NCI-H446 treated with DMSO at 0.1 percent for 48 hours (cell line): Measurements from ENCODE around the gene FBXO42.
"Not testable (repeated sequence)": the region's sequence is repeated elsewhere in the genome, so short reads cannot be mapped to it uniquely, and the experiment has no call there.

Source experiments
- DNase-seq: peaks from one replicate; lab custom pipeline; 2025; lab: John Stamatoyannopoulos, UW

The FBXO42 gene

GRCh38 chr1:16260814-16261213 lies 91.5 kb downstream of the FBXO42 start:
- no peak for DNase-seq

- DNase-seq, result no peak
Observed at GRCh38 chr1:16258591-16259135, 93.6 kb downstream of the FBXO42 start.

GRCh38 chr1:16257968-16258367 lies 94.3 kb downstream of the FBXO42 start:
- no peak for DNase-seq

- not testable (repeated sequence) for DNase-seq
Observed at GRCh38 chr1:16257556-16257955, 94.7 kb downstream of the FBXO42 start.

GRCh38 chr1:16256478-16256877 lies 95.8 kb downstream of the FBXO42 start:
- no peak for DNase-seq

- no peak for DNase-seq
Observed at GRCh38 chr1:16254263-16254928, 97.9 kb downstream of the FBXO42 start.

DNA sequence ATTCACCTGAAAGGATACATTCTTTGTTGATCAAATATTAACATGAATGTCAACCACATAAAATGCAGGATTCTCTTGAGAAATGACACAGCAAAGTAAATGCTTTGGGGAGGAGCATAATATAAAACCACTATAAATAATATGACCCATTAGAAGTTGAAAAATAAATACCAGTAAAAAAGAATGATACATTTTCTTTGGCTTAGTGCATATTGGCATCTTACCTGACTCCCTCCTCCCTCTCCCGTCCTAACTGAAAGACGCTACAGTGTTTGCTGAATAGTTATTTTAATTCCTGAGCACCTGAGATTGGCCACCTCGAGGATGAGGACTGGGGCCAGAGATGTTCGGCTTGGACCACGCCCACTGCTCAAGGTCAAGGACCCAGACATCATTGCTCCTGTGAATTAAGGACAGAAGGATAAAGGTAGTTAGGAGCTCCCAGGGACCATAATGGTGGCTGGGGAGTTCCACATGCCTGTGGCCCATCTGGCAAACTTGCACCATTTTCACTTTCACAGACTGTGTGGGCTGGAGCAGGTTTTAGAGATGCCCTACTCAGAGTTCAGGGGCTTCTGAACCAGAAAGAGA lies 98.9 kb downstream of the FBXO42 start:
- DNase-seq, result no peak

DNA sequence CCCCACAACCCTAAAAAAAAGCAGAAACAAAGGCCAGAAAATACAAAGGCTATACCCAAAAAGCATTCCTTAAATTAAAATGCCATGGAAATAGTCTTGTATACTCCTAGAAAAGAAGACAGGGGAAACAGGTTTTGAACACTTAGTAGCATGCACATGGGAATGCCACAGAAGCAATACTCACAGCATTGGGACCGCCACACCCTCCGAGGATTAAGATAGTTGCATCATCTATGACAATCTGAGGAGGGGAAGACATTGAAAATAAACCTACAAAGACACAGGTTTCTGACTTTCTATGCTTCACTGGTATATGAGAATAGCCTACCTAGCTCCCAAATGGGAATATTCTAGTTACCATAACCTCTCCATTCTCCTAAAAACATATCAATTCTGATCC lies 99.4 kb downstream of the FBXO42 start:
- DNase-seq, result no peak

DNA sequence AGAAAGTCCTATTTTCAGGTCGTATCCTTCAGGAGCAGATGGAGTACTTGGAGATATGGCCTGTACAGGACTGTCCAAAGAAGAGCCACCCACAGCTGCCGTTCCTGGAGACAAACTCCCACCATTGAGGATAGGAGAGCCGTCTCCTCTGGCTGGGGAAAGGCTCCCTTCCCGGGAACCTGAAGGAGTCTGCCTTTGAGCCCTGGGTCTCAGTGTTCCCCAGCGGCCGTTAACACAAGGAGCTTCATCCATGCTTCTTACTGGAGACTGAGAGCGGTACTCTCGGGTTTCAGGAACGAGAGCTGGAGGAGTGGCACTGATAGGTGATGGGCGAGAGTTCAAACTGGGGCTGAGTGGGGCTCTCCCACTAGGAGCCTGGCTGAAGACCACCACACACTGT lies 100.9 kb downstream of the FBXO42 start:
- no peak for DNase-seq

GRCh38 chr1:16250524-16251251 lies 101.6 kb downstream of the FBXO42 start:
- DNase-seq, result no peak

DNA sequence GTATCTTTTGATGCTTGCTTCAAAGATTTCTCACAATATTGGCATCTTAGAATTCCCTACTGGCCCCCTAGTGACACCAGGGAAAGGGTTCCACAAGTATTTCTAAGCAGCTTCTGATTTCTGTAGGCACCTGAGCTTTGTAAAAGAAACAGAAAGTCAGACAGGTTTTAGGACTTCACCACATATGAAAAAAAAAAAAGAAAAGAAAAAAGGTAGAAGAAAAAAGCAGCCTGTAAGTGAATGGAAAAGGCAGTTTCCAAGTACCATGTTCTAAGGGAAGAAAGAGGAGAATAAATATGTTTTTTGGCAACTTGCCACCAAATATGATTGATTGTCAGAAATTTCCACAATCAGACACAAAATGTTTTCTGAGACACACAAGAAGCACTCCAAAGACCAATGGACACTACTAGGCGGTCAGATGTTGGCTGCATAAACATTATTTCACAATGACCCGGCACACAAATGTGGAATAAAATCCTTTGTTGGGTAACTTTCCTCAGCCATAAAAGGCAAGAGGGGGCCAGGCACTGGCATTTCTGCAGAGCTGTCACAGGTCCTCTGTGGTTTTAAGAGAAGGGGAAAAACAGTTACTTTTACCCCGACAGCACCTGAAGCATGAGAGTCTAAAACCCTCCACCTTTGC lies 102.6 kb downstream of the FBXO42 start:
- no peak for DNase-seq

DNA sequence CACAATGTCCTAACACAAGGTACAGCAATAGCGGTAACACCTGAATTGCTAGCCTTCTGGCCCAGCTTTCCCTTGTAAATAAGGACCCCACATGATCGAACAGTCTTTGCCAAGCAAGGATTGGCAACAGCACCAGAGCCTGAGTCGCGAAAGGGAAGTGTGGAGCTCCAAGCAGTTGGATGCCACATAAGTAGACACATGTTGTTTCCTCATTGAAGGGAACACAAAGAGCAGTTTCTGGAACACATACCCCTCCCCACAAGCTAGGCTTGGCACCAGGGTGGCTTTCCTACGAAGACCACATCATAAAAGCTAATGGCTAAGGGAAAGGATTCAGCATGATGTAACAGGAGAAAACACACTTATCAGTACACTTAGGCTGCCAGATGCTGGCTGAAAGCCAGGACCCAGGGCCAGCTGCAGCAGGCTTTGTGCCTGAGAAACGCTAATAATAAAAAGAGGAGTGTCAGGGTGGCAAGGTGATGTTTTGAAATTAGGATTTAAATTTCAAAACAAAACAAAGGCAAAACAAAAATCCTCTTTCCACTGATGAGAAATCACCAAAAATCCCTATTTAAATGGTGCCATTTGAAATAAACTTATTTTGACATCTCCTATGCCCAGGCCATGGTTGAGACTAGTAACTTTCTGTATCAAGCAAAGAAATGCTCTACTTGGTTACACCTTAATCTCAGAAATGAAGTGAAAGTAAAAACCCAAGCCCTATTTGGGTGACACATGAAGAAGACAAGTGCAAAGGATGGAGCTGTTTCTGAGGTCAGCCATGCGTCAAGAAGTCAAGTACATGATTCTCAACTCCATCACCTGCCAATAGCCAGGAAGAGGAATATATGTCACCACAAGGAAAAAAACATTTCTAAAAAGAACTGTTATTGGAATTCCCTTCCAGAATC lies 103.4 kb downstream of the FBXO42 start:
- peak; percentile 97 for DNase-seq

DNA sequence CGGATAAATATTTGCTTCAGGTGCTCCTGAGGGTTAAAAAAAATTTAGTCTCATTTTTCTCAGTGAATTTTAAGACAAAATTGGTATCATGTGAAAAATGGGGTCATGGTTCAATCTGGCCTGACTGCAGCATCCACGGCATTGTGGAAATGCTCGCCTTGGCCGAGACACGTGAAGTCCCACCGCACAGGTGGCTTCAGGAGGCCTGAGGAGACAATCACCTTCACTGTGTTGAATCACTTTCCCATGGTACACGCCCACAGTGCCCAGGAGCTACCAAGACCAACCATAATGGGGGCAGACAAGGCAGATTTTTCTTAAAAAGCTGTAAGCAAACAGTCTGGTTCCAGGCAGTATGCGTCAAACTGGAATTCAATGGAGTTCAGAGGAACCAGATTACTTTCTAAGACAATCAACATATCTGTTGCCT lies 104.3 kb downstream of the FBXO42 start:
- DNase-seq, result no peak

- no peak for DNase-seq
Observed at GRCh38 chr1:16247441-16247840, 104.8 kb downstream of the FBXO42 start.

- DNase-seq, result no peak
Observed at GRCh38 chr1:16246961-16247360, 105.3 kb downstream of the FBXO42 start.

DNA sequence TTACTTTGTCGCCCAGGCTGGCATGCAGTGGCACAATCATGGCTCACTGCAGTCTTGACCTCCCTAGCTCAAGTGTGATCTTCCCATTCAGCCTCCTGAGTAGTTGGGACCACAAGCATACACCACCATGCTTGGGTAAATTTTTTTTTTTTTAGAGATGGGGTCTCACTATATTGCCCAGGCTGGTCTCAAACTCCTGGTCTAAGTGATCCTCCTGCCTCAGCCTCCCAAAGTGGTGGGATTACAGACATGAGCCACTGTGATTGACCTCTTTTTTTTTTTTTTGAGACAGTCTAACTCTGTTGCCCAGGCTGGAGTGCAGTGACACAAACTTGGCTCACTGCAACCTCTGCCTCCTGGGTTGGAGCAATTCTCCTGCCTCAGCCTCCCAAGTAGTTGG lies 106.0 kb downstream of the FBXO42 start:
- DNase-seq, result not testable (repeated sequence)

GRCh38 chr1:16245476-16246196 lies 106.6 kb downstream of the FBXO42 start:
- DNase-seq, result no peak

- no peak for DNase-seq
Observed at GRCh38 chr1:16244650-16245285, 107.5 kb downstream of the FBXO42 start.

DNA sequence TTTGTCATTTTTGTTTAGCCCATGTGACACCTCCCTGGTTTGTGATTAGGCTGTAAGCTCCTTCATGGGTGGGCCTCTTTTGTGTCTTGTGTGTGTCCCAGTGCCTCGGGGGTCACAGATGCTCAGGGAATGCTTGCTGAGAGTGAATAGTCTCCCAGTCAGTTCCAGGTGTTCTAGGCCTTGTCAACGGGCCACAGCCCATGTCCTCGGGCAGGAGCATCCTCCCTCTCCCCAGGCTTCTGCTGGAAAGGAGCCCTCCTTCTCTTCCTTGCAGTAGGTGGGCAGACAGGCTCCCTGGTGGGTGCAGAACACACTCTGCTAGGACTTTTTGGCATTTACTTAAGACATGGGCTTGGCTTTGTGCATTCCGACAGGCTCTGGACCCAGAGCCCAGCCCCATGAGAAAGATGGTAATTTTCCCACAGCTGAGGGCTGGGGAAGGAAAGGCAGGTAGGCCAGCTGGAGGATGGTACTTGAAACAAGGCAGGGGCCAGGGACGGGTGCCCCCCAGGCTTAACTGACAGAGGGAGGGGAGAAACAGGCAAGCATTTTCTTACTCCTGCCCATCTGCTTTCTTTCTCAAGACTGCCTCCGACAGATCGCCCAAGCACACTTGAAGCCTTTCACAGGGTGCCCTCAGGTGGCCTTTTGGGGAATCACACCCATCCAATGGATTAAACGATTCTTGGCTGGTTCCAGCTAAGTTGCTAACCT lies 108.2 kb downstream of the FBXO42 start:
- peak; percentile 61 for DNase-seq

DNA sequence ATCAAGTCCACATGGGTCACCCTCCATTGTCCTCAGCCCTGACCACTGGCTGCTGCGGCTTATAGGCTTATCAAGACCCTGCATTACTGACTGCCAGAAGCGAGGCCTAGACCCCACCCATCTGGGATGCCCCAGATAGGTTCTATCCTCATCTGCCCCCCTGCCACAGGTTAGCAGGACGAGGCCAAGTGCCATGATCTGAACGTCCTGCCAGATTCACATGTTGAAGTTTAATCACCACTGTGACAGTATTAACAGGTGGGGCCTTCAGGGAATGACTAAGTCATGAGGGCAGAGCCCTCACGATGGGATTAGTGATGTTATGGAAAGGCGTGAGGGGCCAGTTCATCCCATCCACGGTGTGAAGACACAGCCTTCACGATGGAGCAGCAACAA lies 109.1 kb downstream of the FBXO42 start:
- DNase-seq, result no peak
